AG09319 (cell line): Measurements from ENCODE around the gene CST8.

Experiments used
- DNase-seq: peaks from one replicate; pipeline ENCODE4 v3.0.0-alpha.2; 2010; ENCODE audit warnings: low read depth; ENCODE audit errors: extremely low read depth
- CTCF ChIP-seq: IDR thresholded peaks from 2 replicates; pipeline ENCODE4 v1.5.1; 2011; ENCODE audit warnings: low read depth, mild to moderate bottlenecking, inconsistent platforms, low read length, moderate library complexity

CST8 gene

GRCh38 chr20:23536328-23536974 is 45.5 kb downstream of the CST8 start:
- no peak for TF ChIP-seq CTCF
- no peak for DNase-seq

- no peak for TF ChIP-seq CTCF
Observed at GRCh38 chr20:23537030-23537429, 46.1 kb downstream of the CST8 start.

GRCh38 chr20:23540624-23541023 is 49.7 kb downstream of the CST8 start:
- TF ChIP-seq CTCF: no peak
- no peak for DNase-seq

More at GRCh38 chr20:23537030-23537429, 46.1 kb downstream of the CST8 start:
- DNase-seq: no peak

GRCh38 chr20:23541330-23541729 is 50.4 kb downstream of the CST8 start:
- TF ChIP-seq CTCF: no peak
- no peak for DNase-seq

- DNase-seq: no peak
- TF ChIP-seq CTCF: no peak
Observed at GRCh38 chr20:23541776-23542175, 50.9 kb downstream of the CST8 start.

- DNase-seq: no peak
- no peak for TF ChIP-seq CTCF
Observed at GRCh38 chr20:23542801-23543200, 51.9 kb downstream of the CST8 start.

- no peak for TF ChIP-seq CTCF
Observed at GRCh38 chr20:23544133-23544532, 53.2 kb downstream of the CST8 start.

More at GRCh38 chr20:23544133-23544532, 53.2 kb downstream of the CST8 start:
- no peak for DNase-seq
